Measurements from ENCODE around the gene GARIN5B. TPM values are rescaled to one million over a fixed set of nuclear protein-coding genes. Genes with fewer than 3 reads are reported as not detected.

GARIN5B gene
- total and polyA plus RNA-seq, 2 experiments from 2014 or later, result not detected

DNA sequence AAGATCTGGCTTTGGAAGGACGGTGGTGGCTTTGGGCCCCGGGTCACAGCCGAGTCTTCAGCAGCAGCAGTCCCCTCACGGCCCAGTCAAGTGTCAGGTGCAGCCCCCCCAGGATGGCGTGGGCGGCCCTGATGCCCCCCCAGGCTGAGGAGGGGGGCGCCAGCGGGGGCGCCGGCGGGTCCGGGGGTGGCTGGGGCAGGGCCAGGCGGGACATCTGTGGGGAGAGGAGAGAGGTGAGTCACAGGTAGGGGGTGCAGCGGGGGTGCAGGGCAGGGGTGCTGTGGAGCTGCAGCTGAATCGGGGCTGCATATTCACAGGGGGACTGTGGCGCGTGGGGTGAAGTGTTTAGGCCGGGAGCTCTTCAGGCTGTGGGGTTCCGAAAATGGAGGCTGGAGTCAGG, 2.9 kb upstream of the GARIN5B start (continued):
- TF ChIP-seq REST (IDR thresholded peaks at IDR 0.05; ENCODE audit: unreplicated experiment) (no peak), ZNF462 (CRISPR knock-in tag; IDR thresholded peaks at IDR 0.05) (no peak), CREB1 (CRISPR knock-in tag; IDR thresholded peaks at IDR 0.05; ENCODE audit: low read depth) (no peak), ZNF114 (CRISPR knock-in tag; IDR thresholded peaks at IDR 0.05) (no peak)

- Mint-ChIP-seq H3K9me3 (no peaks in the 10 kb centered on the region; the same call in 2 of the 3 replicates), H3K4me3 (no peak overlapping the region), H3K27me3 (ENCODE audit: insufficient read depth, low read depth, poor library complexity) (peaks cover 35% of the 10 kb centered on the region), H3K4me1 (peaks cover 13% of the 10 kb centered on the region; the same call in 2 of the 3 replicates), H3K27ac (no peak overlapping the region), H3K36me3 (ENCODE audit: low read depth) (no peaks in the 10 kb centered on the region)
- H3K36me3 ChIP-seq (ENCODE audit: insufficient read depth), result no peaks in the 10 kb centered on the region
- no peak overlapping the region for H3K4me3 ChIP-seq
- no peaks in the 10 kb centered on the region for H4K20me1 ChIP-seq (replicated peaks; ENCODE audit: insufficient read depth)
- no peak overlapping the region for H3K4me2 ChIP-seq
- DNase-seq (ENCODE audit: low spot score) (no peak), ATAC-seq (no peak)
- no peaks in the 10 kb centered on the region for H3K9me2 ChIP-seq (ENCODE audit: insufficient read depth)
- H3K27ac ChIP-seq (ENCODE audit: low read depth), result no peak overlapping the region
- peaks cover 4% of the 10 kb centered on the region; the same call in 1 of the 2 replicates for H3F3A ChIP-seq (replicated peaks; ENCODE audit: low read depth)
- H3K4me1 ChIP-seq (ENCODE audit: insufficient read depth), result no peaks in the 10 kb centered on the region
- peaks cover 33% of the 10 kb centered on the region for H3K27me3 ChIP-seq (ENCODE audit: insufficient read depth)
- H2AFZ ChIP-seq, result no peak overlapping the region
- no peaks in the 10 kb centered on the region for H3K79me2 ChIP-seq (replicated peaks; ENCODE audit: insufficient read depth)
- TF ChIP-seq ZNF331 (CRISPR knock-in tag; IDR thresholded peaks at IDR 0.05; ENCODE audit: low read depth), result no peak
- TF ChIP-seq ZNF114 (CRISPR knock-in tag; IDR thresholded peaks at IDR 0.05), result no peak
- no peak for TF ChIP-seq JUNB (IDR thresholded peaks at IDR 0.05; ENCODE audit: unreplicated experiment)
- TF ChIP-seq CREB1 (CRISPR knock-in tag; IDR thresholded peaks at IDR 0.05; ENCODE audit: low read depth), result no peak
- TF ChIP-seq EZH2 (IDR thresholded peaks at IDR 0.05; ENCODE audit: low read depth, unreplicated experiment), result no peak
- no peak for TF ChIP-seq STAT1 (IDR thresholded peaks at IDR 0.05; ENCODE audit: unreplicated experiment)
- TF ChIP-seq, protein P1, sequence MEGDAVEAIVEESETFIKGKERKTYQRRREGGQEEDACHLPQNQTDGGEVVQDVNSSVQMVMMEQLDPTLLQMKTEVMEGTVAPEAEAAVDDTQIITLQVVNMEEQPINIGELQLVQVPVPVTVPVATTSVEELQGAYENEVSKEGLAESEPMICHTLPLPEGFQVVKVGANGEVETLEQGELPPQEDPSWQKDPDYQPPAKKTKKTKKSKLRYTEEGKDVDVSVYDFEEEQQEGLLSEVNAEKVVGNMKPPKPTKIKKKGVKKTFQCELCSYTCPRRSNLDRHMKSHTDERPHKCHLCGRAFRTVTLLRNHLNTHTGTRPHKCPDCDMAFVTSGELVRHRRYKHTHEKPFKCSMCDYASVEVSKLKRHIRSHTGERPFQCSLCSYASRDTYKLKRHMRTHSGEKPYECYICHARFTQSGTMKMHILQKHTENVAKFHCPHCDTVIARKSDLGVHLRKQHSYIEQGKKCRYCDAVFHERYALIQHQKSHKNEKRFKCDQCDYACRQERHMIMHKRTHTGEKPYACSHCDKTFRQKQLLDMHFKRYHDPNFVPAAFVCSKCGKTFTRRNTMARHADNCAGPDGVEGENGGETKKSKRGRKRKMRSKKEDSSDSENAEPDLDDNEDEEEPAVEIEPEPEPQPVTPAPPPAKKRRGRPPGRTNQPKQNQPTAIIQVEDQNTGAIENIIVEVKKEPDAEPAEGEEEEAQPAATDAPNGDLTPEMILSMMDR (conservative IDR thresholded peaks at IDR 0.05; ENCODE audit: low read depth in 2 of 2), result no peak
- TF ChIP-seq, protein P2, sequence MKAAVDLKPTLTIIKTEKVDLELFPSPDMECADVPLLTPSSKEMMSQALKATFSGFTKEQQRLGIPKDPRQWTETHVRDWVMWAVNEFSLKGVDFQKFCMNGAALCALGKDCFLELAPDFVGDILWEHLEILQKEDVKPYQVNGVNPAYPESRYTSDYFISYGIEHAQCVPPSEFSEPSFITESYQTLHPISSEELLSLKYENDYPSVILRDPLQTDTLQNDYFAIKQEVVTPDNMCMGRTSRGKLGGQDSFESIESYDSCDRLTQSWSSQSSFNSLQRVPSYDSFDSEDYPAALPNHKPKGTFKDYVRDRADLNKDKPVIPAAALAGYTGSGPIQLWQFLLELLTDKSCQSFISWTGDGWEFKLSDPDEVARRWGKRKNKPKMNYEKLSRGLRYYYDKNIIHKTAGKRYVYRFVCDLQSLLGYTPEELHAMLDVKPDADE (IDR thresholded peaks at IDR 0.05), result no peak
- no peak for TF ChIP-seq NANOG (IDR thresholded peaks at IDR 0.05; ENCODE audit: borderline replicate concordance)
These were observed 2.2 kb upstream of the GARIN5B start for GRCh38 chr19:55365245-55365644.
